LoVo (cell line): ENCODE results near the gene DNAJB9.
A peak's percentile ranks its signal among the peaks of the same experiment; 100 is the strongest.
"Not testable (repeated sequence)": the region's sequence is repeated elsewhere in the genome, so short reads cannot be mapped to it uniquely, and the experiment has no call there.

Experiments
- DNase-seq: peaks from one replicate; pipeline ENCODE4 v3.0.0-alpha.2; 2016; ENCODE audit warnings: low spot score

The DNAJB9 gene

DNA sequence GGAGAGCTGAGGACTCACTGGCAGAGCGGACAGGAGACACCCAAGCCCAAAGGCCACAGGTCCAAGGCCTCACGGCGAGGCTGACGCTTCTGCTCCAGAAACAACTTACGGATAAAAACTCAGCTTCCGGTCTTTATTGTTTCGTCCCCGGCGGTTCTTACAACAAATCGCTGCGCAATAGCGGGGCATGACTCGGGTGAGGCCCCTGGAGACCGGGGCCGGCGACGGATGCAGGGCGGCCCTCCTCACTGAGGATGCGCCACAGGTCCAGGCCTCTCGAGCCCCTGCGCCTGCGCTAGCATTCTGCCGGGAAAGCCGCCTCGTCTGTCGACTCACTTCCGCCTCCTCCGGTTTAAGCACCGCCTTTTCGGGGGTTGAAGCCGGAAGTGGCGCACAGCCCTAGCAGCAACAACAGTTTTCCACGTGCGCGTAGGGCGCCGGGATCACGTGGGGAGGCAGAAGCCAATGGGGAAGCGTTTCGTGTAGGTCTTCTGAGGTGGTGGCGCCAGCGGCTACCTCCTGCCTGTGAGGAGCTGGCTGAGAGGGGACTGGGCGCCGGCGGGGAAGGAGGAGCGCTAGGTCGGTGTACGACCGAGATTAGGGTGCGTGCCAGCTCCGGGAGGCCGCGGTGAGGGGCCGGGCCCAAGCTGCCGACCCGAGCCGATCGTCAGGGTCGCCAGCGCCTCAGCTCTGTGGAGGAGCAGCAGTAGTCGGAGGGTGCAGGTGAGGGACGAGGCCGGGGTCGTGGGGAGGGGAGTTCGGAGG lies at the start of gene DNAJB9, which contains the start of gene THAP5:
DNAJB9 (plus strand) TSS at position 494 of the 765 bp plus-strand sequence. CDS start 1,853 bp downstream, outside the sequence.
THAP5 (minus strand) TSS at position 326 of the 765 bp plus-strand sequence; CDS start at position 189, 137 bp downstream.
- DNase-seq: peak; percentile 100

DNA sequence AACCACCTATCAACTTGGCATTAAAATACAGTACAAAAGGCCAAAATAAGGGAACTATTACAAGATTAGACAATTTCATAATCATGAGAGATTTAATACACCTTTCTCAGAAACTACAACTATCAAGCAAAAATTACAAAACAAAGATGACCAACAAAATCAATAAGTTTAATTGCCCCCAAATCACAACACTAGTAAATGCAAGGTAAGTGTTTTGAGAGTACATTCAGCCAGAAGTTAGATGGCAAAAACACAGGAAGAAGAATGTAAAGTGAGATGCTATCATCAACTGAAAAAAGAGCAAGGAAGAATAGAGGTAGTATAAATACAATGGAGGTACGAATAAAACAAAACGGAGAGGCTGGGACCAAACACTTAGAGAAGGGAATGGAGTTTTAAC lies 46.9 kb upstream of the DNAJB9 start:
- DNase-seq: no peak

DNA sequence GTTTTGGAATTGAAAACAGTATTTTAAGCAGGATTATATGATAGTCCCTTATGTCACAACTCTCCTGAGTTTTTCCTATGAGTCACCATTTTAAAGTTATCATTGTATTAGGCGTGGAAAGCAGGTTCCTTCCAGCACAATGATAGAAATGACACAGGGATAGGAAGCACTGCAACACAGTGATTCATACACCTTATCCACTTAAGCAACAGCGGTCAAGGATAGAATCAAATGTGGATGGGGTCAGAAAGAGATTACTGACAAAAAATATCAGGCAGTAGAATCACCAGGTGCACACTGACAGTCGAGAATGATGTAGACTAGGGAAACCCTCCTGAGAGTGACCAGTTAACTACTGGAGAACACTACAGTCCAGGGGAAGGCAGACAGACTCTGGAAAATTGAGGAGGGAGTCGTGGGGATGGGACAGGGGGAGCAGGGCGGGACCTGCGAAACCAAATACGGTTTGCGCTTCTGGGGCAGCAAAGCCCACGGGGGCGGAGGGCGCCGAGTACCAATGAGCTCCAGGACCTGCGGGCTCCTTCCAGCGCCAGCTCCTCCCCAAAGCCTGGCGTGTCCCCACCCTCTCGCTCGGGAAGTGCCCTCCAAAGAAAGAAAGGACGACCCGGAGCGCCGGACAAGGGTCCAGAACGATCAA lies 44.2 kb upstream of the DNAJB9 start:
- DNase-seq: peak; percentile 59

DNA sequence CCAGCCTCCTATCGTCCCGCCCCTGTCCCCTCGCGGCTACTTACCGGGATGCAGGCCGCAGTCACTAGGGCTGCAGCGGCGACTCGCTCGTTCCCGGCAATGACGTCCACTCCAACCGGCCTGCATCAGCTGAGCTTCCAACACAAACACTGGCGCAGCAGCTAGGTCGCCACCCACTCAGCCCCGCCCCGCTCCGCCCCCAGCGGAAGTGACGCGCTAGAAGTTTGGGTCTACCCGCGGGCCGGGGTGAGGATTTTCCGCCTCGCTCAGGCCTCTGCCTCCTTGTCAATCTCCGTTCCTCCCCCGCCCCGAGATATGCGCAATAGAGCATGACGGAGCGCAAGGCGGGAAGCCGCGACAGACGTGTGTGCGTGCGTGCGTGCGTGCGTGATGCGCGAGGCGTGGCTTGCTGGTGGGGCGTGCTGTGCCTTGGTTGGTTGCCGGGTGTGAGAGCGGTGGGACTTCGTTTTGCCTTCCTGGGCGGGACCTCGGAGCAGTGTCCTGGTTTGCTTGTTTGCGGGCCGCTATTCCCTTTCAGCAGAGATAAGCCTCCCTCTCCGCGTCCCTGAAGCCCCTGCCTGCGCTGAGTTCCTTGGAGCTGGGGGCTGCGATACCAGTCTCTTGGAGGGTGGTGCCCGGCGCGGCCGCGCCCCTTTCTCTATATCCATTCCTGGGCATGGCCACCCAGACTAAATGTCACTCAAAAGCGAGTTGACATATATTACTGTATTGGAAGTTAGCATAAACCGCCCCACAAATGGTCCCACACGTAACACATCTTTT lies 43.5 kb upstream of the DNAJB9 start, which contains the start of gene PNPLA8:
PNPLA8 (minus strand) TSS at position 151 of the 783 bp plus-strand sequence. CDS start 10,644 bp downstream, outside the sequence.
- peak; percentile 99 for DNase-seq

DNA sequence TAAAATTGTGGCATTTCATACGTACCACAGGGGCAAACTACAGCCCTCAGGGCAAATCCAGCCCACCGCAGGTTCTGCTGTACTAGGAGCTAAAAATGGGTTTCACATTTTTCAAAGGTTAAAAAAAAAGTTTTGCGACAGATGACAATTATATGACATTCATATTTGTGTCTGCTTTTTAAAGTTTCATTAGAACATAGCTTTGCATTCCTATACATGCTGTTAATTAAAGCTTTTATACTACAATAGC lies 43.0 kb upstream of the DNAJB9 start:
- no peak for DNase-seq

DNA sequence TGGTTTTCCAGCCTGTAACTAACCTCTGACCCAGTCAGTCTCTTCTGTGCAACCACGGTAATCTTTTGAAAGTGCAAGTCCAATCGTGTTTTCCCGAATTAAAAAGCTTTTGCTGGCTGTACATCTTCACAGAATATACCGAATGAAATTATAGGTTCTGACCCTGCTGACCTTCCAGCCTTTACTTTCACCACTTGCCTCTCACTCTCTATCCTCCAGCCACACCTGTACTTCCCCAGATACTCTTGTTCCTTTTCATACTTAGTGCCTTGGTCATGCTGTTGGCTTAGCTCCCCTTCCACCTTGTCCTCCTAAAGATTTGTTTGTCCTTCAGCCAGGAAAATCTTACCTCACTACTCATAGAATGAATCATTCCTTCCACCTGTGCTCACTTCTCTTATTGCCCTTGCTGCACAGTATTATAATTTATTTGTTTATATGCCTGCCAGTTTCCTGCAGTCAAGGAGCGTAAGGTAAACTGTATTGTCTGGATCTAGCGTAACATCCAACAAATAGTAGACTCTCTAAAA lies 41.4 kb upstream of the DNAJB9 start:
- DNase-seq: peak; percentile 35

DNA sequence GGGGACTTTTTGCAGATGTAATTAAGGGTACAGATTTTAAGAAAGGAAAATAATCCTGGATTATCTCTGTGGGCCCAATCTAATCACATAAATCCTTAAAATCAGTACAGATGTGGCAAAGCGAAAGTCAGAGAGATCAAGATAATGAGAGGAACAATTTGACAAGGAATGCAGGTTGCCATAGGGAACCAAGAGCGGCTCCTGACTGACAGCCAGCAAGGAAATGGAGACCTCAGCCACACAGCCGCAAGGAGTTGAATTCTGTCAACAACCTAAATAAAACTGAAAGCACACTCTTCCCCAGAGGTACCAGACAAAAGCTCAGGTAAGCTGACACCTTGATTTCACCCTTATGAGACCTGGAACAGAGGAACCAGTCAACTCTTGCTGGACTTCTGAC lies 40.3 kb upstream of the DNAJB9 start:
- DNase-seq: no peak

DNA sequence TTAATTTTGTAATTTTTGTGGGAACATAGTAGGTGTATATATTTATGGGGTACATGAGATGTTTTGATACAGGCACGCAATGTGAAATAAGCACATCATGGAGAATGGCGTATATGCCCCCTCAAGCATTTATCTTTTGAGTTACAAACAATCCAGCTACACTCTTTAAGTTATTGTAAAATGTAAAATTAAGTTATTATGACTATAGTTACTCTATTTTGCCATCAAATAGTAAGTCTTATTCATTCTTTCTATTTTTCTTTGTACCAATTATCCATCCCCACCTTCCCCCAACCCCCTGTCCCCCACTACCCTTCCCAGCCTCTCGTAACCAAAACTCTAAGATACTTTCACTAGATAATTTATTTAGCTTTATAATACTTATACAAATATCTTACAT lies 36.0 kb upstream of the DNAJB9 start:
- no peak for DNase-seq

DNA sequence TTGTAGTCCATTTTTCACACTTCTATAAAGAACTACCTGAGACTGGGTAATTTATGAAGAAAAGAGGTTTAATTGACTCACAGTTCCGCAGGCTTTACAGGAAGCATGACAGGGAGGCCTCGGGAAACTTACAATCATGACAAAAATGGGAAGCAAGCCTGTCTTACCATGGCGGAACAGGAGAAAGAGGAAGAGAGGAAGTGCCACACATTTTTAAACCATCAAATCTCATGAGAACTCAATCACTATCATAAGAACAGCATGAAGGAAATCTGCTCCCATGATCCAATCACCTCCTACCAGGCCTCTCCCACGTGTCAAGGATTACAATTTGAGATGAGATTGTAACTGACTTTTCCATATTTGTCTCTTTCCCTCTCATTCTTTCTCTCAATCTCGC lies 34.4 kb upstream of the DNAJB9 start:
- DNase-seq: no peak

DNA sequence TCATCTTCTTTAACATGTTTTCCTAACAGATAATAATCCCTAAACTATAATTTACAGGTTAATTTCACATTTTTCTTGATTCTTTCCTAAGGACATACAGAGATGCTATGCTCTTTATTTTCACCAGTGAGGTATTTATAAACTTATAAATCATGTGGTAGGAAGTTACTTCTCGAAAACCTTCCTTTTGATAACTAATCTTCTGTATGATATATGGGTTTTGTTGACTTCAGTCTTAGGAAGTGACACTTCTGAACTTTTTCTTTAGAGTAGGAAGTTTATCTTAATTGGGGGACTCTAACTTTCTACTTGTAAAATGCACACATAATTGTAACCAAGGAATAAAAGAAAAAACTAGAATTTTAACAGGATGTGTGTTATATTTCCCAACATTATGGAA lies 33.9 kb upstream of the DNAJB9 start:
- no peak for DNase-seq

DNA sequence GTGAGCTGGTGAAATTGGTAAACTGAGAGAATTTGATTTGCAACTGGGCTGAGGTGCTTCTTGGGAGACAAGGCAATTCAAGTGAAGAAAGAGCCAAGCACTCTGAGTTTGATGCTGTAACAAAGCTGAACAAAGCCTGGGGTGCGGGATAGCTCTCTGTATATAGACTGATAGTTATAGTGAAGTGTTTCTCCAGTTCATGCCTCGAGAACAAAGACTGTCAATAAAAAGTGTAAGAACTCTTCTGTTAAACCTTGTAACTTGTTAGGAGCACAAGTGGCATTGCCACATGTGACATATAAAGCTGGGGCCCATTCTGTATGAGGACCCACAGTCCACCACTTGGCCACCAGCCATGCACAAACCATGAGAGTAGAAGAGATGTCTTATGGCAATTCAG lies 32.4 kb upstream of the DNAJB9 start:
- DNase-seq: no peak

DNA sequence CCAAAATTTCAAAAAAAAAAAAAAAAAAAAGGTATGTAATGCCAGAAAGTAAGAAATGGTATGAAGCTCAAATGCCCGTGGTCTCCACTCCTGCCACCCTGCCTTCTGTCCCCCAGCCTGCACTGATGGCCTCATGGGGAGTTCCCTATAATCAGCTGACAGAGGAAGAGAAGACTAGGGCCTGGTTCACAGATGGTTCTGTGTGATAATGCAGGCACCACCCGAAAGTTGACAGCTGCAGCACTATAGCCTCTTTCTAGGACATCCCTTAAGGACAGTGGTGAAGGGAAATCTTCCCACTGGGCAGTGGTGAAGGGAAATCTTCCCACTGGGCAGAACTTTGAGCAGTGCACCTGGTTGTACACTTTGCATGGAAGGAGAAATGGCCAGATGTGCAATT lies 31.4 kb upstream of the DNAJB9 start:
- not testable (repeated sequence) for DNase-seq

DNA sequence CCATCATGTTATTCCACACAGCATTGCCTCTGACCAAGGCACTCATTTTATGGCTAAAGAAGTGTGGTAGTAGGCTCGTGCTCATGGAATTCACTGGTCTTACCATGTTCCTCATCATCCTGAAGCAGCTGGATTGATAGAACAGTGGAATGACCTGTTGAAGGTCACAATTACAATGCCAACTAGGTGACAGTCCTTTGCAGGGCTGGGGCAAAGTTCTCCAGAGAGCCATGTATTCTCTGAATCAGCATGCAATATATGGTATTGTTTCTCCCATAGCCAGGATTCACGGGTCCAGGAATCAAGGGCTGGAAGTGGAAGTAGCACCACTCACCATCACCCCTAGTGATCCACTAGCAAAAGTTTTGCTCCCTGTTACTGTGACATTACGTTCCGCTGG lies 31.0 kb upstream of the DNAJB9 start:
- not testable (repeated sequence) for DNase-seq

DNA sequence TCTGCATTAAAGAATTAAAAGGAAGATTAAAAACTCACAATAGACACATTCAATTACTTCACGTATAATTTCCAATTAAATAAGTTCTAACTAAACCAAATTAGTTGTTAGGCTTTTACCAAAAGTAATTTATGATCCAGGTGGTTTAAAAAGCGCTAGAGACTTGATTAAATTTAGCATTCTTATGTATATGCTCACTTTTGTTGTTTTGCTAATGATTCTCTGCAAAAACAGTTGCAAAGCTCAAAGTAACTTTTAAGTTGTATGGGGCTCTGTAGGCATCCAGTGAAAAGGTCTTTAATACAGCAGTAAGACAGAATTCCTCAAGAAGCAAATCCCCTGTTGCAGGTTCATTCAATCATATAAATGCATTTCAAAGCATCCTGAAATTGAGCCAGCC lies 28.2 kb upstream of the DNAJB9 start:
- DNase-seq: no peak

DNA sequence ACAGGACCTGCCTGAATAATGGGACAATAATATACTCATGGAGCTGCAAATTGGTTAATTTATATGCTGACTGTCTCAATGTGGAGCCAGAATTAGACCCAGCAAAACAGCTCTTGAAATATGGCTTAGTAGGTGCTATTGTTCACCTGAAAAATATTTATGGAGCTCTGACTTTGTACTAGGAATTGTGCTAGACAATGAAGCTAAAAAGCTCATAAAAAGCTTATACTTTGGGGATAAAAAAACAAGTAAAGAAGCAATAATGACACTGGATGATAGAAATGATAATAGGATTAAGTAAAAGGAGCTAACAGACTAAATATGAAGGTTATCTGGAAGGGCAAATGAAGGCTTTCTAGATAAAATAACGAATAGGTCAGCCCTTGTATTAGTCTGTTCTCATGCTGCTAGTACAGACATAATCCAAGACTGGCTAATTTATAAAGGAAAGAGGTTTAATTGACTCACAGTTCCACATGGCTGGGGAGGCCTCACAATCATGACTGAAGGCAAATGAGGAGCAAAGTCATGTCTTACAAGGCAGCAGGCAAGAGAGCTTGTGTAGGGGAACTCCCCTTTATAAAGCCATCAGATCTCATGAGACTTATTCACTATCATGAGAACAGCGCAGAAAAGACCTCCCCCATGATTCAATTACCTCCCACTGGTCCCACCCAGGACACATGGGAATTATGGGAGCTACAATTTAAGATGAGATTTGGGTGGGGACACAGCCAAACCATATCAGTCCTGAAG lies 21.4 kb upstream of the DNAJB9 start:
- DNase-seq: not testable (repeated sequence)

DNA sequence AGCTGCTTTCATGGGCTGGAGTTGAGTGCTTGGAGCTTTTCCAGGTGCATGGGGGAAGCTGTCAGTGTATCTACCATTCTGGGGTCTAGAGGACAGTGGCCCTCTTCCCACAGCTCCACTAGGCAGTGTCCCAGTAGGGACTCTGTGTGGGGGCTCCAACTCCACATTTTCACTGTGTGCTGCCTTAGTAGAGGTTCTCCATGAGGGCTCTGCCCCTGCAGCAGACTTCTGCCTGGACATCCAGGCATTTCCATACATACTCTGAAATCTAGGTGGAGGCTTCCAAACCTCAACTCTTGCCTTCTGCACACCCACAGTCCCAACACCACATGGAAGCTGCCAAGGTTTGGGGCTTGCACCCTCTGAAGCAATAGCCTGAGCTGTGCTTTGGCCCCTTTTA lies 13.0 kb upstream of the DNAJB9 start:
- DNase-seq: not testable (repeated sequence)

DNA sequence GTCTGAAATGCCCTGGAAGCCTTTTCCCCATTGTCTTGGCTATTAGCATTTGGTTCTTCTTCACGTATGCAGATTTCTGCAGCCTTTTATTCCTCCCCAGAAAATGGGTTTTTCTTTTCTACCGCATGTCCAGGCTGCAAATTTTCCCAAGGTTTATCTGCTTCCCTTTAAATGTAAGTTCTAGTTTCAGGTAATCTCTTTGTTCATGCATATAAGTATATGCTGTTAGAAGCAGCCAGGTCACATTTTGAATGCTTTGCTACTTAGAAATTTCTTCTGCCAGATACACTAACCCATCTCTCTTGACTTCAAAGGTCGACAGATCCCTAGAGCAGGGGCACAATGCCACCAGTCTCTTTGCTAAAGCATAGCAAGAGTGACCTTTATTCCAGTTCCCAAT lies 12.5 kb upstream of the DNAJB9 start:
- DNase-seq: no peak

DNA sequence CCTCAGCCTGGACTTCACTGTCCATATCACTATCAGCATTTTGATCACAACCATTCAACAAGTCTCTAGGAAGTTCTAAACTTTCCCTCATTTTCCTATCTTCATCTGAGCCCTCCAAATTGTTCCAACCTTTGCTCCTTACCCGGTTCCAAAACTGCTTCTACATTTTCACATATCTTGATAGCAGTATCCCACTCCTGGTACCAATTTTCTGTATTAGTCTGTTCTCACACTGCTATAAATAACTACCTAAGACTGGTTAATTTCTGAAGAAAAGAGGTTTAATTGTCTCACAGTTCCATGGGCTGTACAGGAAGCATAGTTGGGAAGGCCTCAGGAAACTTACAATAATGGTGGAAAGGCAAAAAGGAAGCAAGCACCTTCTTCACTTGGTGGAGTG lies 12.1 kb upstream of the DNAJB9 start:
- no peak for DNase-seq

DNA sequence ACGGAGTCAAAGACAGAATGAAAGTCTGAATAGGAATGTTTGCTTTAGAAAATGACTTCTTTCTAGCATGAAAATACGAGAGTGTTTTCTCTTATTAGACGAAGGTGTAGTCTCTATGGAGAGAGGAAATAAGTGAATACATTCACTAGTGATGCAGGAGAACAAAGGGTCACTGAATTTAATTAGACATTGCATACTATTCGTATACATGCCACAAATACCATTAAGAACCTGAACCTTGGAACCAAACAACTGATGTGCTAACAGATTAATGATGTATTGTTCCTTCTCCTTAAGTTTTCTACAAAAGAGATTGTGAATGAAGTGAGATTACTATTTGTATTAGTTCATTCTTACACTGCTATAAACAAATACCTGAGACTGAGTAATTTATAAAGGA lies 10.4 kb upstream of the DNAJB9 start:
- DNase-seq: no peak

DNA sequence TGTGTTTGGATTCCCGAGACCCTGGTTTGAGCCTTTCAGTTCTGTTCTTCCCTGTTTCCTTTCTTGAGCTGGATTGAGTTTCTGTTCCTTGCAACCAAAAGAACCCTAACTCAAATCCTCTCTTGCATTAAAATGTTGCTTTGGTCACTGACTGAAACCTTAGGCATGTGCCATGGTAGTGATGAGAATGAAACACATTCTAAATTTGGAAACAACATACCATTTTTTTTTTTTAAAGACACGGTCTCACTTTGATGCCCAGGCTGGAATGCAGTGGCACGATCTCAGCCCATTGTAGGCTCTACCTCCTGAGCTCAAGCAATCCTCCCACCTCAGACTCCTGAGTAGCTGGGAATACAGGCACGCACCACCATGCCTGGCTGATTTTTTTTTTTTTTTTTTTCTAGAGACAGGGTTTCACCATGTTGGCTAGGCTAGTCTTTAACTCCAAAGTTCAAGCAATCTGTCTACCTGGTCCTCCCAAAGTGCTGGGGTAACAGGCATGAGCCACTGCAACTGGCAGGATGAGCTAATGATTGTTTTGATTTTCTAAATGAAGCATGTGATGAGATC lies 8.5 kb upstream of the DNAJB9 start:
- DNase-seq: no peak

DNA sequence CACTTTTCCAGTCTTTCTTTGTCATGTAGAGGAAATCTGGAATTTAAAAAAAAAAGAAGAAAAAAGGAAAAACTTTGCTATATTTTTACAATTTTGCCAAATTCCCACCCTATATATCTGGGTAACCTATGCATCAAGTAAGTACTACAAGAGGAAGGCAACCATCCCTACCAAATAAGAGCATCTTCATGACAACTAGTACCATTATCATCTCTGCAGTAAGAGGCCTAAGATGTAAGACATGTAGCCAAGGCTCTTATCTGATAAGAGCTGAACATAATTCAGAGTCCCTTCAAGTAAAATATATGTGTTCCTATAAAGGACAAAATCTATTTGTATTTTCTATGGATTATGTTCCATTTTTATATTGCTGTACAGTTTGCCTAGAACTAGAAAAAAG lies 3.7 kb upstream of the DNAJB9 start:
- DNase-seq: no peak
